ENCODE data around the gene SNCAIP.

The SNCAIP gene

GRCh38 chr5:122499585-122499984 is 187.5 kb downstream of the SNCAIP start:
- Histone ChIP-seq H3K4me3 (ENCODE audit: low read depth, low read length) (no peak overlapping the region), H3K4me1 (no peaks in the 10 kb centered on the region), H3K27ac (no peak overlapping the region), H3K79me2 (no peaks in the 10 kb centered on the region), H3K27me3 (ENCODE audit: control insufficient read depth, insufficient read depth, low read length) (no peaks in the 10 kb centered on the region), H3K9me3 (ENCODE audit: control insufficient read depth, low read length) (no peaks in the 10 kb centered on the region), H2AFZ (no peak overlapping the region), H3K4me2 (ENCODE audit: low read length) (no peak overlapping the region), H3K9ac (no peak overlapping the region), H3K36me3 (ENCODE audit: control insufficient read depth, insufficient read depth, low read length) (no peaks in the 10 kb centered on the region)
- TF ChIP-seq CTCF (IDR thresholded peaks at IDR 0.05) = no peak

- no peak overlapping the region for H3K9ac ChIP-seq
- TF ChIP-seq CTCF (IDR thresholded peaks at IDR 0.05) = no peak
- no peaks in the 10 kb centered on the region for H3K4me1 ChIP-seq
- H3K79me2 ChIP-seq = no peaks in the 10 kb centered on the region
- H3K9me3 ChIP-seq (ENCODE audit: control insufficient read depth, low read length) = no peaks in the 10 kb centered on the region
- no peaks in the 10 kb centered on the region for H3K27me3 ChIP-seq (ENCODE audit: control insufficient read depth, insufficient read depth, low read length)
- H2AFZ ChIP-seq = peak overlapping the region; percentile 28
- no peak overlapping the region for H3K4me2 ChIP-seq (ENCODE audit: low read length)
- no peak overlapping the region for H3K27ac ChIP-seq
- no peak overlapping the region for H3K4me3 ChIP-seq (ENCODE audit: low read depth, low read length)
- no peaks in the 10 kb centered on the region for H3K36me3 ChIP-seq (ENCODE audit: control insufficient read depth, insufficient read depth, low read length)
Observed at GRCh38 chr5:122500245-122501088, 188.4 kb downstream of the SNCAIP start.

- TF ChIP-seq CTCF (IDR thresholded peaks at IDR 0.05) = no peak
- Histone ChIP-seq H3K27me3 (ENCODE audit: control insufficient read depth, insufficient read depth, low read length) (no peaks in the 10 kb centered on the region), H3K79me2 (no peaks in the 10 kb centered on the region), H3K9ac (no peak overlapping the region), H3K4me1 (no peaks in the 10 kb centered on the region), H3K9me3 (ENCODE audit: control insufficient read depth, low read length) (no peaks in the 10 kb centered on the region), H3K27ac (no peak overlapping the region), H3K4me3 (ENCODE audit: low read depth, low read length) (no peak overlapping the region), H3K4me2 (ENCODE audit: low read length) (no peak overlapping the region), H2AFZ (peak overlapping the region; percentile 28), H3K36me3 (ENCODE audit: control insufficient read depth, insufficient read depth, low read length) (no peaks in the 10 kb centered on the region)
Observed at GRCh38 chr5:122501089-122501435, 189.0 kb downstream of the SNCAIP start.

GRCh38 chr5:122507045-122507444 is 195.0 kb downstream of the SNCAIP start:
- Histone ChIP-seq H3K4me2 (ENCODE audit: low read length) (no peak overlapping the region), H3K27ac (no peak overlapping the region), H3K27me3 (ENCODE audit: control insufficient read depth, insufficient read depth, low read length) (no peaks in the 10 kb centered on the region), H3K4me1 (no peaks in the 10 kb centered on the region), H3K36me3 (ENCODE audit: control insufficient read depth, insufficient read depth, low read length) (no peaks in the 10 kb centered on the region), H3K9me3 (ENCODE audit: control insufficient read depth, low read length) (no peaks in the 10 kb centered on the region), H2AFZ (no peak overlapping the region), H3K79me2 (no peaks in the 10 kb centered on the region), H3K4me3 (ENCODE audit: low read depth, low read length) (no peak overlapping the region), H3K9ac (no peak overlapping the region)
- no peak for TF ChIP-seq CTCF (IDR thresholded peaks at IDR 0.05)

GRCh38 chr5:122507581-122507980 is 195.5 kb downstream of the SNCAIP start:
- H2AFZ ChIP-seq = no peak overlapping the region
- no peaks in the 10 kb centered on the region for H3K9me3 ChIP-seq (ENCODE audit: control insufficient read depth, low read length)
- H3K27me3 ChIP-seq (ENCODE audit: control insufficient read depth, insufficient read depth, low read length) = no peaks in the 10 kb centered on the region
- TF ChIP-seq CTCF (IDR thresholded peaks at IDR 0.05) = no peak
- no peak overlapping the region for H3K9ac ChIP-seq
- H3K79me2 ChIP-seq = no peaks in the 10 kb centered on the region
- H3K4me2 ChIP-seq (ENCODE audit: low read length) = no peak overlapping the region
- no peak overlapping the region for H3K27ac ChIP-seq
- H3K4me1 ChIP-seq = no peaks in the 10 kb centered on the region
- H3K4me3 ChIP-seq (ENCODE audit: low read depth, low read length) = no peak overlapping the region
- no peaks in the 10 kb centered on the region for H3K36me3 ChIP-seq (ENCODE audit: control insufficient read depth, insufficient read depth, low read length)

All from parathyroid adenoma (tissue), 2 donors.